ENCODE data around the gene TCEAL6. TPM values are rescaled to one million over a fixed set of nuclear protein-coding genes. Genes with fewer than 3 reads are reported as not detected.

TCEAL6 gene
- total and polyA plus RNA-seq, 4 donors, result not detected

Other genes starting within 250 kb of the TCEAL6 start
- gene ZMAT1, start 210.5 kb downstream of the TCEAL6 start, total RNA-seq, result 1 to 10 TPM; 1.3 to 3.9 TPM
- gene ZMAT1, start 210.5 kb downstream of the TCEAL6 start, polyA plus RNA-seq, result 1 to 10 TPM; 1.1 to 3.3 TPM
- not detected for gene TCEAL2, start 16.8 kb downstream of the TCEAL6 start, total RNA-seq
- under 1 TPM in 1 of 2 donors, not detected in 1; 0.10 TPM for gene TCEAL2, start 16.8 kb downstream of the TCEAL6 start, polyA plus RNA-seq
- gene BEX5, start 13.5 kb upstream of the TCEAL6 start, total RNA-seq, result under 1 TPM; 0.09 to 0.50 TPM
- gene BEX5, start 13.5 kb upstream of the TCEAL6 start, polyA plus RNA-seq, result 1 to 10 TPM in 1 of 2 donors, under 1 TPM in 1; 0.61 to 1.4 TPM
- gene TCP11X1, start 72.8 kb upstream of the TCEAL6 start, total RNA-seq, result not detected
- not detected for gene TCP11X1, start 72.8 kb upstream of the TCEAL6 start, polyA plus RNA-seq
- not detected for gene NXF2, start 104.7 kb upstream of the TCEAL6 start, total RNA-seq
- not detected for gene NXF2, start 104.7 kb upstream of the TCEAL6 start, polyA plus RNA-seq